H1 (cell line): ENCODE measurements around the gene ROM1. TPM values are rescaled to one million over a fixed set of nuclear protein-coding genes. Genes with fewer than 3 reads are reported as not detected.

Experiments
- CBX5 ChIP-seq: fragments of 300-800, 300-1000 bp; sonication (generic); IDR thresholded peaks from 2 replicates; pipeline ENCODE4 v1.7.1; 2016; ENCODE audit warnings: antibody characterized with exemption, low read length, low read depth
- POLR2A ChIP-seq, 2 experiments: IDR thresholded peaks; 1 replicate in 1 of 2; 2 replicates in 1 of 2; pipeline ENCODE4 v1.6.1; 2011; ENCODE audit warnings: low read depth in 2 of 2, low read length in 2 of 2, mild to moderate bottlenecking in 2 of 2; ENCODE audit errors: control extremely low read depth in 1 of 2
- RNF2 ChIP-seq: fragments of 200-900, 300-1000 bp; sonication (generic); IDR thresholded peaks from 2 replicates; pipeline ENCODE4 v1.7.1; 2016; ENCODE audit warnings: borderline replicate concordance, low read depth, mild to moderate bottlenecking, antibody characterized with exemption, low read length; ENCODE audit not compliant: poor library complexity, severe bottlenecking; ENCODE audit errors: missing control alignments
- SIRT6 ChIP-seq: IDR thresholded peaks from one replicate; pipeline ENCODE4 v1.7.1; 2012; ENCODE audit warnings: low read length, inconsistent platforms
- SP2 ChIP-seq: IDR thresholded peaks from 2 replicates; pipeline ENCODE4 v1.6.1; 2012; ENCODE audit warnings: mild to moderate bottlenecking, low read length, inconsistent platforms
- SUZ12 ChIP-seq: fragments of 200-600 bp; sonication (generic); IDR thresholded peaks from 2 replicates; pipeline ENCODE4 v1.6.1; 2012; ENCODE audit warnings: mild to moderate bottlenecking, inconsistent platforms, low read length, moderate library complexity, mixed read lengths
- TCF12 ChIP-seq: IDR thresholded peaks from 2 replicates; pipeline ENCODE4 v1.6.1; 2011; ENCODE audit warnings: low read depth, mild to moderate bottlenecking, low read length
- polyA plus RNA-seq, 7 experiments: library from polyadenylated mRNA; depleted of rRNA in 3 of 7; stranded (reverse) in 5 of 7; unstranded in 2 of 7; fragments of >200 nt in 5 of 7; fragments of 200-250 nt in 2 of 7; gene quantifications; 1 replicate in 5 of 7; 2 replicates in 1 of 7; 4 replicates in 1 of 7; pipeline versions ENCODE4 v1.2.1 to v1.2.3, GENCODE V29; 2011 to 2013; ENCODE audit warnings: missing spikeins in 2 of 7, mixed read lengths in 2 of 7
- total RNA-seq: library from RNA; stranded (reverse); fragmentation: NEBNext Ultra II Directional; extraction: Animal tissue kit (Norgen Biotek cat#: 25700); gene quantifications from 2 replicates; pipeline ENCODE4 v1.2.1, GENCODE V29; 2021

ROM1 gene
- total and polyA plus RNA-seq, 2 of the 8 experiments (the other 6 are each of a cell fraction or from before 2014, with no cell fraction given), result 0.86 to 2.2 TPM

DNA sequence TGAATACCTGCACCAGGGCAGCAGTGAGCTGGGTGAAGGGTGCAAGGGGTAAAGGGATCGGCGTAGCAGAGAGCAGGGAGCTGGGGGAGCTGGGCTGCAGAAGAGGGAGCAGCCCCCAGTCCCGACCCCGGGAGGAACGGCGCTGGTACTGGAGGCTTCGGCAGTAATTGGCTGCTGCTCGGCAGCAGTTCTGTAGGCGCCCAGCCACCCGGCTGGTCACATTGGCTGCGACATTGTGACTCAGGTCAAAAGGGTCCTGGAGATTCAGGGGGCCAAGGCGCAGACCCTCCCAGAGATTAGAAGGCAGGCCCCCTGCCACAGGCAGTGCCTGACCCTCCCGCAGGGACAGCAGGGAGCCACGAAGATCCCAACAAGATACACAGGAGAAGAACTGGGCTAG, 37.2 kb upstream of the ROM1 start (continued):
- TF ChIP-seq SP2 (no peak), SIRT6 (no peak), POLR2A (IDR thresholded peaks at IDR 0.05; ENCODE audit: control extremely low read depth in 1 of 2, low read depth in 2 of 2, low read length in 2 of 2) (no peak), CBX5 (no peak), SUZ12 (no peak), RNF2 (no peak), TCF12 (no peak)
